ENCODE results near the gene MZT2A. TPM values are rescaled to one million over a fixed set of nuclear protein-coding genes. Genes with fewer than 3 reads are reported as not detected.

The MZT2A gene, protein sequence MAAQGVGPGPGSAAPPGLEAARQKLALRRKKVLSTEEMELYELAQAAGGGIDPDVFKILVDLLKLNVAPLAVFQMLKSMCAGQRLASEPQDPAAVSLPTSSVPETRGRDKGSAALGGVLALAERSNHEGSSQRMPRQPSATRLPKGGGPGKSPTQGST
- 64.0 and 93.3 TPM in 2 replicates for total RNA-seq

GRCh38 chr2:131492015-131492417, at the start of gene MZT2A:
MZT2A (minus strand) TSS chr2:131492397; CDS start chr2:131492376, 21 bp downstream.

DNA sequence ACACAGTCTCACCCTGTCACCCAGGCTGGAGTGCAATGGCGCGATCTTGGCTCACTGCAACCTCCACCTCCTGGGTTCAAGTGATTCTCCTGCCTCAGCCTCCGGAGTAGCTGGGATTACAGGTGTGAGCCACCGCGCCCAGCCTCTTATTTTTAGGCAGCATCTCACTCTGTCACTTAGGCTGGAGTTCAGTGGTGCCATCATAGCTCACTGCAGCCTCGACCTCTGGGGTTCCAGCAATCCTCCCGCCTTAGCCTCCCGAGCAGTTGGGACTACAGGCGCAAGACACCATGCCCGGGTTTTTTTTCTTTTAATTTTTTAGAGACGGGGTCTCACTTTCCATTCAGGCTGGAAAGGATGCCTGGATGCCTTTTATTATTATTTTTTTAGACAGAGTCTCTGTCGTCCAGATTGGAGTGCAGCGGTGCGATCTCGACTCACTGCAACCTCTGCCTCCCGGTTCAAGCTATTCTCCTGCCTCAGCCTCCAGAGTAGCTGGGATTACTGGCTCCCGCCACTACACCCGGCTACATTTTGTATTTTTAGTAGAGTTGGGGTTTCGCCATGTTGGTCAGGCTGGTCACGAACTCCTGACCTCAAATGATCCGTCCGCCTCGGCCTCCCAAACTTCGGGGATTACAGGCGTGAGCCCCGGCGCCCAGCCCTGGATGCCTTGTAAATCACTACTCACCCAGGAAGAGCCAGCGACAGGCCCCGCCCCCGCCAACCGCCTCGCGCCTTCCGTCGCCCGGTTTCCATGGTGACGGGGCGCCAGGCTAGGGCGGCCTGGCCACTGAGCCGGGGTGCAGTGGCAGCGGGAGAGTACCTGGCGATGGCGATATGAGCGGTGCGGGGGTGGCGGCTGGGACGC, 35.2 kb upstream of the MZT2A start, which contains the start of gene CCDC74A:
TSS of gene CCDC74A (plus strand) at position 758 of the 871 bp plus-strand sequence. CDS start at position 841, 83 bp downstream.

DNA sequence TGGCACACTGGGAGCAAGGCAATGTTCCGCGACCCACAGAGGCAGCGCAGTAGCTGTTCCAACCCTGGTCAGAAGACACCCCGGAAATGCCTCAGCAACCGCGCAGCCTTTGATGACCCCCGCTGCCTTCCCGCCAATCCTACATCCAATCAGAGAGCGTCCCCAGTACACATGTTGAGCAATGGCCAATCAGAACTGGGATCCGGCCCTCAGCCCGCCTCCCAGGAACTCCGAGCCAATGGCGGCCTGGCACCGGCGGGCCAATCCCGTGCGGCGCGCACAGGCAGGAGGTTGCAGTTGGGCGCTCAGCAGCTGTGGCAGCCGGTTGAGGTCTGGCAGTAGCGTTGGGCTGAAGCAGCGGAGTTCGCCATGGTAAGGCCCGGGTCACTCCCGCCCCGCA, 16.4 kb downstream of the MZT2A start, which contains the start of gene TUBA3D:
TSS of gene TUBA3D (plus strand) at position 289 of the 400 bp plus-strand sequence. CDS start at position 370, 81 bp downstream.

Other genes with a start within 250 kb of the MZT2A start
- gene RAB6D, start 128.2 kb downstream of the MZT2A start, total RNA-seq: not detected in 2 replicates
- not detected in 2 replicates for gene TUBA3D, start 16.3 kb downstream of the MZT2A start, total RNA-seq
- gene CCDC74A, start 35.5 kb upstream of the MZT2A start, total RNA-seq: 5.0 and 15.2 TPM in 2 replicates